ENCODE data around the gene MAPKAP1. TPM values are rescaled to one million over a fixed set of nuclear protein-coding genes. Genes with fewer than 3 reads are reported as not detected.
"Not testable (repeated sequence)": the region's sequence is repeated elsewhere in the genome, so short reads cannot be mapped to it uniquely, and the experiment has no call there.

MAPKAP1 gene
- polyA plus RNA-seq, 1 donor from 2014 or later, result 57.5 TPM

DNA sequence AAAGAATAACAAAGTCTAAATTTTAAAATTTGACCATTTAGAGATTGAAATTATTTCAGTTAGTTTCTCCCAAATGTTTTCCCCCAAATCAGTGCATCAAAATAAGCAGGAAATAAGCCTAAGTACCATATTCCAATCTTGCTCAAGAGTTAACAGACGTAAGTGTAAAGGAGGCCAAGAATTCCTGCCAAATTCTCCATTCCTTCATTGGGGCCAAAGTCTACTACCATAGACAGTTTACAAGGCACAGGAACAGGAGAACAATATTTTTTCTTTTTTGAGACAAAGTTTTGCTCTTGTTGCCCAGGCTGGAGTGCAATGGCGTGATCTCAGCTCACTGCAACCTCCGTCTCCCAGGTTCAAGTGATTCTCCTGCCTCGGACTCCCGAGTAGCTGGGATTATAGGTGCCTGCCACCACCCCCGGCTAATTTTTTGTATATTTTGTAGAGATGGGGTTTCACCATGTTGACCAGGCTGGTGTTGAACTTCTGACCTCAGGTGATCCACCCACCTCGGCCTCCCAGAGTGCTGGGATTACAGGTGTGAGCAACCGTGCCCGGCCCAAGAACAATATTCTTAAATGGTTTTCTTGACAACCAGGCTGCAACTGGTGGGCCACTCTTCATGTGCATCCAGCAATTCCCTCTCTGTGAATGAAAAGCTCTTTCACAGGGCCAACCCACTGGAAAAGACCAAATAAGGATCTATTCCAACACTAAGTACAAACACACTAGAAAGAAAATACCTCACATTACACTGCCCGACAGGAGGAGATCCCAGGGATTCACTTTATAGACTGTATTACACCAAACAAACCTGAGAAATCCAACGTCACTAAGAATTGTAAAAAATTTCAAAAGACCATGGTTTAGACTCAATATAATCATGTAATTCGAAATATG, 127.7 kb downstream of the MAPKAP1 start:
- TF ChIP-seq EZH2 (IDR thresholded peaks at IDR 0.05; ENCODE audit: borderline replicate concordance, insufficient read depth, low read length, poor library complexity, severe bottlenecking), result no peak
- TF ChIP-seq, protein P1, sequence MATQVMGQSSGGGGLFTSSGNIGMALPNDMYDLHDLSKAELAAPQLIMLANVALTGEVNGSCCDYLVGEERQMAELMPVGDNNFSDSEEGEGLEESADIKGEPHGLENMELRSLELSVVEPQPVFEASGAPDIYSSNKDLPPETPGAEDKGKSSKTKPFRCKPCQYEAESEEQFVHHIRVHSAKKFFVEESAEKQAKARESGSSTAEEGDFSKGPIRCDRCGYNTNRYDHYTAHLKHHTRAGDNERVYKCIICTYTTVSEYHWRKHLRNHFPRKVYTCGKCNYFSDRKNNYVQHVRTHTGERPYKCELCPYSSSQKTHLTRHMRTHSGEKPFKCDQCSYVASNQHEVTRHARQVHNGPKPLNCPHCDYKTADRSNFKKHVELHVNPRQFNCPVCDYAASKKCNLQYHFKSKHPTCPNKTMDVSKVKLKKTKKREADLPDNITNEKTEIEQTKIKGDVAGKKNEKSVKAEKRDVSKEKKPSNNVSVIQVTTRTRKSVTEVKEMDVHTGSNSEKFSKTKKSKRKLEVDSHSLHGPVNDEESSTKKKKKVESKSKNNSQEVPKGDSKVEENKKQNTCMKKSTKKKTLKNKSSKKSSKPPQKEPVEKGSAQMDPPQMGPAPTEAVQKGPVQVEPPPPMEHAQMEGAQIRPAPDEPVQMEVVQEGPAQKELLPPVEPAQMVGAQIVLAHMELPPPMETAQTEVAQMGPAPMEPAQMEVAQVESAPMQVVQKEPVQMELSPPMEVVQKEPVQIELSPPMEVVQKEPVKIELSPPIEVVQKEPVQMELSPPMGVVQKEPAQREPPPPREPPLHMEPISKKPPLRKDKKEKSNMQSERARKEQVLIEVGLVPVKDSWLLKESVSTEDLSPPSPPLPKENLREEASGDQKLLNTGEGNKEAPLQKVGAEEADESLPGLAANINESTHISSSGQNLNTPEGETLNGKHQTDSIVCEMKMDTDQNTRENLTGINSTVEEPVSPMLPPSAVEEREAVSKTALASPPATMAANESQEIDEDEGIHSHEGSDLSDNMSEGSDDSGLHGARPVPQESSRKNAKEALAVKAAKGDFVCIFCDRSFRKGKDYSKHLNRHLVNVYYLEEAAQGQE (IDR thresholded peaks at IDR 0.05; ENCODE audit: borderline replicate concordance), result no peak
- TF ChIP-seq EP300 (conservative IDR thresholded peaks at IDR 0.05; ENCODE audit: poor library complexity, severe bottlenecking), result no peak
- TF ChIP-seq POLR2AphosphoS5 (IDR thresholded peaks at IDR 0.05), result no peak
- TF ChIP-seq RAD21 (conservative IDR thresholded peaks at IDR 0.05), result no peak
- no peak for TF ChIP-seq SMC3 (conservative IDR thresholded peaks at IDR 0.05; ENCODE audit: poor library complexity)
- TF ChIP-seq TAF1 (IDR thresholded peaks at IDR 0.05; ENCODE audit: low read depth), result no peak
- no peak for TF ChIP-seq MXI1 (conservative IDR thresholded peaks at IDR 0.05; ENCODE audit: poor library complexity, severe bottlenecking)
- TF ChIP-seq, protein P2, sequence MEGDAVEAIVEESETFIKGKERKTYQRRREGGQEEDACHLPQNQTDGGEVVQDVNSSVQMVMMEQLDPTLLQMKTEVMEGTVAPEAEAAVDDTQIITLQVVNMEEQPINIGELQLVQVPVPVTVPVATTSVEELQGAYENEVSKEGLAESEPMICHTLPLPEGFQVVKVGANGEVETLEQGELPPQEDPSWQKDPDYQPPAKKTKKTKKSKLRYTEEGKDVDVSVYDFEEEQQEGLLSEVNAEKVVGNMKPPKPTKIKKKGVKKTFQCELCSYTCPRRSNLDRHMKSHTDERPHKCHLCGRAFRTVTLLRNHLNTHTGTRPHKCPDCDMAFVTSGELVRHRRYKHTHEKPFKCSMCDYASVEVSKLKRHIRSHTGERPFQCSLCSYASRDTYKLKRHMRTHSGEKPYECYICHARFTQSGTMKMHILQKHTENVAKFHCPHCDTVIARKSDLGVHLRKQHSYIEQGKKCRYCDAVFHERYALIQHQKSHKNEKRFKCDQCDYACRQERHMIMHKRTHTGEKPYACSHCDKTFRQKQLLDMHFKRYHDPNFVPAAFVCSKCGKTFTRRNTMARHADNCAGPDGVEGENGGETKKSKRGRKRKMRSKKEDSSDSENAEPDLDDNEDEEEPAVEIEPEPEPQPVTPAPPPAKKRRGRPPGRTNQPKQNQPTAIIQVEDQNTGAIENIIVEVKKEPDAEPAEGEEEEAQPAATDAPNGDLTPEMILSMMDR (IDR thresholded peaks at IDR 0.05; ENCODE audit: poor library complexity, severe bottlenecking), result no peak
- Histone ChIP-seq H3K36me3 (ENCODE audit: insufficient read depth, low read length) (peaks cover 6% of the 10 kb centered on the region), H3K9me3 (ENCODE audit: low read length) (peaks cover 4% of the 10 kb centered on the region), H3K27me3 (ENCODE audit: insufficient read depth, low read depth, low read length) (no peaks in the 10 kb centered on the region), H3K4me3 (ENCODE audit: low read length) (no peak overlapping the region), H3K79me2 (replicated peaks; ENCODE audit: insufficient read depth, low read length) (no peaks in the 10 kb centered on the region), H2AFZ (ENCODE audit: low read depth, low read length) (no peak overlapping the region), H4K20me1 (ENCODE audit: insufficient read depth) (no peaks in the 10 kb centered on the region), H3K9me2 (ENCODE audit: insufficient read depth, low read length) (no peaks in the 10 kb centered on the region), H3K27ac (ENCODE audit: low read length) (no peak overlapping the region), H3F3A (ENCODE audit: insufficient read depth, low read length, poor library complexity, severe bottlenecking) (no peaks in the 10 kb centered on the region), H3K4me2 (ENCODE audit: low read length) (no peak overlapping the region), H3K9ac (ENCODE audit: low read length) (no peak overlapping the region)

DNA sequence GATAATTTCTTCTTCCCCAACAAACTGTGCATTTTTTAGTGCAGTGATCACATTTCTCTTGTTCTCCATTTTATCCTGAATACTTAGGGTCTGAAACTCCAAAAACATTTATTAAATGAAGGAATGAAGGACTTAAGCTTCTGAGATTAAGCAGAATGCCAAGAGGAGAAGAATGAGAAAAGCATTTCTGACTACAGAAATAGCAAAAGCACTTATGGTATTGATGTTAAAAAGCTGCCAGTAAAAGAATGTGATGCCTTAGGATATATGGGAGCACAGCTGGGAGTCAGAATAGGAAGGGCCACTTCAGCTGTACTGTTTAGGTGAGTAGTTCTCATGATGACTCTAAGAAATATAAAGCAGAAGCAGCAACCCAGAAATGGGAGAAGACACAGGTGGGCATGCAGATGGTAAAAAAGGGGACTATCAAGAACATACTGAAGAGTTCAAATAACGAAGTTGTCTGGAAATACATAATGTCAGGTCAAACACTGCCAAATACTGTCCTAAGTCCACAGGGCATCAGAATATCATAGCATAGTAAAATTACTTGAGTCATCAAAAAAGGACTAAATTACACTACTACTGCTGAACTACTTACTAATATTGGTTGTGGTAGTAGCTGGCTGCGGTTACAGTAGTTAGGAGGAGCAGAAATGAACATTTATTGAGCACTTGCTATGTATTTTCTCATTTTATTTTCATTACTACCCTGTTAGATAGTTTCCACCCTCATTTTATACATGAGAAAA, 132.7 kb downstream of the MAPKAP1 start:
- H3K9ac ChIP-seq (ENCODE audit: low read length), result no peak overlapping the region
- no peak overlapping the region for H3K4me2 ChIP-seq (ENCODE audit: low read length)
- H3F3A ChIP-seq (ENCODE audit: insufficient read depth, low read length, poor library complexity, severe bottlenecking), result no peaks in the 10 kb centered on the region
- no peak overlapping the region for H2AFZ ChIP-seq (ENCODE audit: low read depth, low read length)
- no peaks in the 10 kb centered on the region for H3K79me2 ChIP-seq (replicated peaks; ENCODE audit: insufficient read depth, low read length)
- no peak overlapping the region for H3K27ac ChIP-seq (ENCODE audit: low read length)
- H3K36me3 ChIP-seq (ENCODE audit: insufficient read depth, low read length), result no peaks in the 10 kb centered on the region
- H4K20me1 ChIP-seq (ENCODE audit: insufficient read depth), result no peaks in the 10 kb centered on the region
- TF ChIP-seq TAF1 (IDR thresholded peaks at IDR 0.05; ENCODE audit: low read depth), result no peak
- H3K27me3 ChIP-seq (ENCODE audit: insufficient read depth, low read depth, low read length), result no peaks in the 10 kb centered on the region
- H3K4me3 ChIP-seq (ENCODE audit: low read length), result no peak overlapping the region
- H3K9me2 ChIP-seq (ENCODE audit: insufficient read depth, low read length), result no peaks in the 10 kb centered on the region
- peaks cover 4% of the 10 kb centered on the region for H3K9me3 ChIP-seq (ENCODE audit: low read length)

DNA sequence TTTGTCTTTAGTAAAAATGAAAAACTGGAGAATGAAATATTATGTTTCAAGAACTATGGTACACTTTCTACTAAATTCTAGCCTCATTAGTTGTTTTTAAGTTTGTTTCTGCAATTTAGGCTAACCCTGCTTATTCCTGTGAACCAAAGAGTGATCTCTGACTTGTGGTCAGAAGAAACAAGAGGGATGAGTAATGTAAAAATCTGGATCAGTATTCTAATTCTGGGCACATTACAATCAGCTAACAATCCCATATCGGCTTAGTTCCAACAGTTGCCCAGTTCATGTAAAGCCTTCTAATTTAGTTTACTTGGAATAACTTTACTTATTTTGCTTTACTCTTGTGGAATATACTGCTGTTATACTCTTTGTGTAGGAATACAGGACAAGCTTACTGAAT, 134.5 kb downstream of the MAPKAP1 start:
- H3K27ac ChIP-seq (ENCODE audit: low read length); H3K9me3 ChIP-seq (ENCODE audit: low read length); H3K9ac ChIP-seq (ENCODE audit: low read length); H3K9me2 ChIP-seq (ENCODE audit: insufficient read depth, low read length); H3F3A ChIP-seq (ENCODE audit: insufficient read depth, low read length, poor library complexity, severe bottlenecking); H3K36me3 ChIP-seq (ENCODE audit: insufficient read depth, low read length); H3K79me2 ChIP-seq (replicated peaks; ENCODE audit: insufficient read depth, low read length); H2AFZ ChIP-seq (ENCODE audit: low read depth, low read length); H3K4me2 ChIP-seq (ENCODE audit: low read length); H3K4me3 ChIP-seq (ENCODE audit: low read length); H3K27me3 ChIP-seq (ENCODE audit: insufficient read depth, low read depth, low read length); H4K20me1 ChIP-seq (ENCODE audit: insufficient read depth): not testable (repeated sequence)

DNA sequence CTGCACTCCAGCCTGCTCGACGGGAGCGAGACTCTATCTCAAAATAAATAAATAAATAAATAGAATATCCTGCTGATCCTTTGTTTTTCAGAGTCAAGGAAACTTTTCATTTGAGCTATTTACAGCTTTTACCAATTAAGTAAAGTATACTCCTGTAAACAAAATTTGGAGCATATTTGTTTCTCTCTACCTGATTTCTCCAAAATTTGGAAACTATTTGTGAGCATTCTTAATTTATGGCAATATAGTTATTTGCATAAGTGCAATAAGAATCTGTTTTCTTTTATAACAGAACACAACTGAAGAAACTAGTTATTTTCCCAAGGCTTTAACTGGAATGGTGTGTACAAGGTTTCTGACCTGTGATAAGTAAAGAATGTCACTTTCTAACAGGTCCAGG, 135.2 kb downstream of the MAPKAP1 start:
- H3K4me2 ChIP-seq (ENCODE audit: low read length); H3F3A ChIP-seq (ENCODE audit: insufficient read depth, low read length, poor library complexity, severe bottlenecking); H3K9me3 ChIP-seq (ENCODE audit: low read length); H3K36me3 ChIP-seq (ENCODE audit: insufficient read depth, low read length); H2AFZ ChIP-seq (ENCODE audit: low read depth, low read length); H3K4me3 ChIP-seq (ENCODE audit: low read length); H3K79me2 ChIP-seq (replicated peaks; ENCODE audit: insufficient read depth, low read length); H3K9ac ChIP-seq (ENCODE audit: low read length); H3K27me3 ChIP-seq (ENCODE audit: insufficient read depth, low read depth, low read length); H3K27ac ChIP-seq (ENCODE audit: low read length); H3K9me2 ChIP-seq (ENCODE audit: insufficient read depth, low read length); H4K20me1 ChIP-seq (ENCODE audit: insufficient read depth): not testable (repeated sequence)
